ENCODE results near the gene LAIR1. TPM values are rescaled to one million over a fixed set of nuclear protein-coding genes. Genes with fewer than 3 reads are reported as not detected.

The LAIR1 gene
- total RNA-seq, 1 donor from 2014 or later = 176 TPM

GRCh38 chr19:54354761-54355160 lies 10.0 kb downstream of the LAIR1 start:
- ATAC-seq (no peak), DNase-seq (no peak)
- H3K4me1 ChIP-seq = no peaks in the 10 kb centered on the region
- no peak overlapping the region for H3K4me3 ChIP-seq
- intact Hi-C loops (cut with DNase I) = no loop called here
- no peaks in the 10 kb centered on the region for H3K27me3 ChIP-seq (ENCODE audit: low read depth)
- peaks cover 4% of the 10 kb centered on the region for H3K36me3 ChIP-seq
- H3K9me3 ChIP-seq = no peaks in the 10 kb centered on the region
- TF ChIP-seq CTCF (IDR thresholded peaks at IDR 0.05) = no peak
- H3K27ac ChIP-seq = no peak overlapping the region

- Histone ChIP-seq H3K4me1 (no peaks in the 10 kb centered on the region), H3K4me3 (no peak overlapping the region), H3K27me3 (ENCODE audit: low read depth) (no peaks in the 10 kb centered on the region), H3K9me3 (no peaks in the 10 kb centered on the region), H3K27ac (no peak overlapping the region), H3K36me3 (peaks cover 4% of the 10 kb centered on the region)
- TF ChIP-seq CTCF (IDR thresholded peaks at IDR 0.05) = no peak
- no peak for ATAC-seq
- intact Hi-C loops (cut with DNase I) = no loop called here
- no peak for DNase-seq
These were observed 12.2 kb downstream of the LAIR1 start for GRCh38 chr19:54352546-54352945.

GRCh38 chr19:54352041-54352440 lies 12.7 kb downstream of the LAIR1 start:
- no peaks in the 10 kb centered on the region for H3K9me3 ChIP-seq
- H3K27ac ChIP-seq = no peak overlapping the region
- no peak for TF ChIP-seq CTCF (IDR thresholded peaks at IDR 0.05)
- no peak overlapping the region for H3K4me3 ChIP-seq
- H3K4me1 ChIP-seq = no peaks in the 10 kb centered on the region
- ATAC-seq (peak in 1 of 2 donors; percentile 33), DNase-seq (no peak)
- no peaks in the 10 kb centered on the region for H3K27me3 ChIP-seq (ENCODE audit: low read depth)
- peaks cover 4% of the 10 kb centered on the region for H3K36me3 ChIP-seq
- intact Hi-C loops (cut with DNase I) = no loop called here

- TF ChIP-seq CTCF (IDR thresholded peaks at IDR 0.05) = no peak
- H3K36me3 ChIP-seq = peaks cover 4% of the 10 kb centered on the region
- H3K4me1 ChIP-seq = no peaks in the 10 kb centered on the region
- no peak for ATAC-seq
- no peaks in the 10 kb centered on the region for H3K27me3 ChIP-seq (ENCODE audit: low read depth)
- H3K27ac ChIP-seq = no peak overlapping the region
- intact Hi-C loops (cut with DNase I) = no loop called here
- no peak for DNase-seq
- H3K4me3 ChIP-seq = no peak overlapping the region
- H3K9me3 ChIP-seq = no peaks in the 10 kb centered on the region
These were observed 13.3 kb downstream of the LAIR1 start for GRCh38 chr19:54351474-54351873.

- Histone ChIP-seq H3K4me1 (no peaks in the 10 kb centered on the region), H3K9me3 (no peaks in the 10 kb centered on the region), H3K27me3 (ENCODE audit: low read depth) (peaks cover 4% of the 10 kb centered on the region), H3K27ac (no peak overlapping the region), H3K36me3 (no peaks in the 10 kb centered on the region), H3K4me3 (no peak overlapping the region)
- intact Hi-C loops (cut with DNase I) = no loop called here
- DNase-seq (no peak), ATAC-seq (peak; percentile 57 to 70)
- TF ChIP-seq CTCF (IDR thresholded peaks at IDR 0.05) = no peak
These were observed 18.8 kb downstream of the LAIR1 start for GRCh38 chr19:54345938-54346386.

GRCh38 chr19:54343868-54344267 lies 20.9 kb downstream of the LAIR1 start:
- H3K27me3 ChIP-seq (ENCODE audit: low read depth) = peaks cover 4% of the 10 kb centered on the region
- no peak for TF ChIP-seq CTCF (IDR thresholded peaks at IDR 0.05)
- H3K4me3 ChIP-seq = no peak overlapping the region
- H3K27ac ChIP-seq = no peak overlapping the region
- H3K36me3 ChIP-seq = no peaks in the 10 kb centered on the region
- ATAC-seq = no peak
- H3K4me1 ChIP-seq = no peaks in the 10 kb centered on the region
- H3K9me3 ChIP-seq = no peaks in the 10 kb centered on the region
- intact Hi-C loops (cut with DNase I) = no loop called here
- no peak for DNase-seq

Measured in lower lobe of right lung (tissue), 2 donors.